T-helper 22 cell (primary cell): ENCODE data around the gene NUDT17.

Experiments used
- DNase-seq: peaks from one replicate; pipeline ENCODE4 v3.0.0-alpha.2; 2020; ENCODE audit warnings: low read depth

The NUDT17 gene

GRCh38 chr1:145891143-145891542 lies 45.7 kb downstream of the NUDT17 start:
- DNase-seq: no peak

DNA sequence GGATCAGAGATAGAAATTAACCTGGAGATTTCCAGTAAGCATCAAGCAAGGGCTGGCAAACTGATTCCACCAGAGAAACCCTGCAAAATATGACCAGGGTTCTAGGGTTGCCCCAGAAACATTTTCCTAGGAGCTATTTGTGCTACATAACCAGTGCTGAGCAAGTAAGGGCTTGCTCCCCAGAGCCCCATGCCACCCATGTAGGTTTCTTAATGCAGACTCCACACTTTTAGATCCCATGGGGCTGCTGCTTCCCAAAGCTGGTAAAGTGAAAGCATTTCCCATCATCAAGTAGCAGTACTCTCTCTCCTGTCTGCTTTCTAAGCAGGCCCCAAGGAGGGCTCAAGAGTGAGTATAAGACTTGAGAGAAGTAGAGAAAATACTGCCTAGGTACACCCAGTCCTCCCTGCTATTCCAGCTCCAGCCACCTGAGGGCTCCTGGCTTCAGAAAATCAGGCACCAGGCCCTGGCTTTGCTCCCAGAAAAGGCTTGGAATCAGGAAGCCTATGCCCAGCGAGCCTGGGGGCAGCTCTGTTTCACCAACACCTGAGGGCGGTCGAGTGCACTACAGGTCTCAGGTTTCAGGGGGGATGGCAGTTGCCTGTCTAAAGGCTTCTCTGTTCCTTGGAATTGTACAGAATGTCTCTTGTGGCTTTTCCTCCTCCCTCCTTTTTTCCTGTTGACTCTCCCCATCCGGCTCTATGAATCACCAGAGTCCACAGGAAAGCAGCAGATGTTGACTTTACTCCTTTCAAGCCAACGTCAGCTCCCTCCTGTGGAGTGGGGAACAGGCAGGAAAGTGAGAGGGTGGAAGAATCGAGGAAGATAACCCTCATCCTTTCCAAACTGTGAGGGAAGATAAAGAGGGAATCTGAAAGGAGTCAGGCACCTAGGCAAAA lies 46.4 kb downstream of the NUDT17 start:
- no peak for DNase-seq

DNA sequence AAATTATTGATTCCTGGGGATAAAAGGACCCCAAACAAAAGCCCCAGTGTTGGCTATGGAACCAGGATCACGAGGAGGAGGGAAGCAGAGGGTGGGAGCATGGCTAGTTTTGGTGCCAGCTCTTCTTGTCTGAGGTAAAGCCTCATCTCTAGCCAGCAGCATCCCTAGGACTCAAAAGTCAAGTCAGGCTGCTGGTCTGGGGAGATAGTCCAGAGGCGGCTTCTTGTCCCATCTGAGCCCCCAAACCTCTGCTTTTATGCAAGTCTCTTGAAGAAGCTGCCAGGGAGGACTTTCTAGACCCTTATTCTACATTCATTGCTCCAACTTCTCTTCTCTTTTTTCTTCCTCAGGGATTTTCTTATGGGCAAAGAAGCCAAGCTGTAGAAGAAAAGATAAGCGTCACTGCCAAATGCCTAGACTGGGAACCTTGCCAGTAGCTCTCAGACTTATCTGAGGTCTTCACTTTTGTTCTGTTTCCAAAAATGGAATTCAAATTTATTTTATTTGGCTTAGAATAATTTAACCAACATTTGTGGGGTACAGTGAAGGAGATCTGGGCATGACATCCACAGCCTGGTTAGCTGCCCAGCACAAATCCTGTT lies 47.2 kb downstream of the NUDT17 start:
- DNase-seq: no peak

- DNase-seq: no peak
Measured at GRCh38 chr1:145893306-145894055, 48.1 kb downstream of the NUDT17 start.

- no peak for DNase-seq
Measured at GRCh38 chr1:145895471-145895870, 50.0 kb downstream of the NUDT17 start.

- DNase-seq: no peak
Measured at GRCh38 chr1:145897969-145898368, 52.5 kb downstream of the NUDT17 start.
